K562 (cell line): ENCODE measurements around the gene CCSER1.
"Not testable (repeated sequence)": the region's sequence is repeated elsewhere in the genome, so short reads cannot be mapped to it uniquely, and the experiment has no call there.

Experiments used
- HCFC1 ChIP-seq: IDR thresholded peaks from 2 replicates; pipeline ENCODE4 v1.6.1; 2012; ENCODE audit warnings: low read depth, low read length, improper control_type of control experiment
- KLF10 ChIP-seq: fragments of 250-450 bp; sonication (Bioruptor Pico); IDR thresholded peaks from 2 replicates; pipeline ENCODE4 v1.6.1; 2021; ENCODE audit warnings: matching md5 sums
- NCOA2 ChIP-seq, 2 experiments: fragments of 450-650 bp; IDR thresholded peaks; 2 replicates each; pipeline ENCODE4 v1.6.1; 2018; ENCODE audit warnings: mild to moderate bottlenecking in 2 of 2, moderate library complexity in 1 of 2; ENCODE audit not compliant: partially characterized antibody in 2 of 2
- SMAD3 ChIP-seq: fragments of 450-650 bp; formaldehyde crosslinking; conservative IDR thresholded peaks from 2 replicates; pipeline ENCODE4 v1.4.0; 2020; ENCODE audit warnings: mild to moderate bottlenecking
- SP2 ChIP-seq: IDR thresholded peaks from 2 replicates; pipeline ENCODE4 v1.6.1; 2011; ENCODE audit warnings: mild to moderate bottlenecking, low read depth, low read length, moderate library complexity; ENCODE audit not compliant: poor library complexity, severe bottlenecking; ENCODE audit errors: extremely low read depth
- YBX1 ChIP-seq: fragments of 450-650 bp; IDR thresholded peaks from 2 replicates; pipeline ENCODE4 v1.7.1; 2016; ENCODE audit warnings: mild to moderate bottlenecking
- TF ChIP-seq, protein P1 (sequence below), 3 experiments: IDR thresholded peaks in 2 of 3; conservative IDR thresholded peaks in 1 of 3; 2 replicates each; pipeline ENCODE4 v1.5.1; 2011 to 2012; ENCODE audit warnings: low read length in 3 of 3, mild to moderate bottlenecking in 3 of 3, control low read depth in 2 of 3, improper control_type of control experiment in 1 of 3, inconsistent platforms in 1 of 3, low read depth in 1 of 3, mixed read lengths in 1 of 3, moderate library complexity in 1 of 3; ENCODE audit not compliant: insufficient read depth in 2 of 3
- TF ChIP-seq, protein P2 (sequence below): sonication (generic); formaldehyde crosslinking; IDR thresholded peaks from 2 replicates; pipeline ENCODE4 v1.5.0; 2020; ENCODE audit warnings: missing genetic modification reagents
- TF ChIP-seq, protein P3 (sequence below): fragments of 250-450 bp; sonication (Bioruptor Pico); IDR thresholded peaks from 2 replicates; pipeline ENCODE4 v1.4.0; 2020; ENCODE audit warnings: mild to moderate bottlenecking

DNA sequence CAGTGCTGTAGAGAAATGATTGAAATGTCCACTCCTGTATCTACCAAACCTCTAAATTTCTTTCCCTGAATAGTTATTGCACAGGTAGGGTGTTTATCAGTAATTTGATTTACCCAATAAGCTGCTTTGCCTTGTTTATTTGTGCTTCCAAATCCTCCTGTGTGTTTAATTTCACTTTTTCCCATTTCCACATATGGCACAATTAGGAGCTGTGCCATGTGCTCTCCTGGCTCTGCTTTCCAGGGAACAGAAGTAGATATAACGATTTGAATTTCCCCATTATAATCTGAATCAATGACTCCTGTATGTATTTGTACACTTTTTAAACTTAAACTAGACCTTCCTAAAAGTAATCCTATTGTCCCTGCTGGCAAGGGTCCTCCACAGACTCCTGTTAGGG lies 1057.9 kb downstream of the CCSER1 start:
- TF ChIP-seq, protein P1, sequence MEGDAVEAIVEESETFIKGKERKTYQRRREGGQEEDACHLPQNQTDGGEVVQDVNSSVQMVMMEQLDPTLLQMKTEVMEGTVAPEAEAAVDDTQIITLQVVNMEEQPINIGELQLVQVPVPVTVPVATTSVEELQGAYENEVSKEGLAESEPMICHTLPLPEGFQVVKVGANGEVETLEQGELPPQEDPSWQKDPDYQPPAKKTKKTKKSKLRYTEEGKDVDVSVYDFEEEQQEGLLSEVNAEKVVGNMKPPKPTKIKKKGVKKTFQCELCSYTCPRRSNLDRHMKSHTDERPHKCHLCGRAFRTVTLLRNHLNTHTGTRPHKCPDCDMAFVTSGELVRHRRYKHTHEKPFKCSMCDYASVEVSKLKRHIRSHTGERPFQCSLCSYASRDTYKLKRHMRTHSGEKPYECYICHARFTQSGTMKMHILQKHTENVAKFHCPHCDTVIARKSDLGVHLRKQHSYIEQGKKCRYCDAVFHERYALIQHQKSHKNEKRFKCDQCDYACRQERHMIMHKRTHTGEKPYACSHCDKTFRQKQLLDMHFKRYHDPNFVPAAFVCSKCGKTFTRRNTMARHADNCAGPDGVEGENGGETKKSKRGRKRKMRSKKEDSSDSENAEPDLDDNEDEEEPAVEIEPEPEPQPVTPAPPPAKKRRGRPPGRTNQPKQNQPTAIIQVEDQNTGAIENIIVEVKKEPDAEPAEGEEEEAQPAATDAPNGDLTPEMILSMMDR (IDR thresholded peaks at IDR 0.05 in 2 of 3, conservative IDR thresholded peaks at IDR 0.05 in 1 of 3; ENCODE audit: insufficient read depth in 2 of 3, low read depth in 1 of 3, low read length in 3 of 3): not testable (repeated sequence)
- TF ChIP-seq, protein P2, sequence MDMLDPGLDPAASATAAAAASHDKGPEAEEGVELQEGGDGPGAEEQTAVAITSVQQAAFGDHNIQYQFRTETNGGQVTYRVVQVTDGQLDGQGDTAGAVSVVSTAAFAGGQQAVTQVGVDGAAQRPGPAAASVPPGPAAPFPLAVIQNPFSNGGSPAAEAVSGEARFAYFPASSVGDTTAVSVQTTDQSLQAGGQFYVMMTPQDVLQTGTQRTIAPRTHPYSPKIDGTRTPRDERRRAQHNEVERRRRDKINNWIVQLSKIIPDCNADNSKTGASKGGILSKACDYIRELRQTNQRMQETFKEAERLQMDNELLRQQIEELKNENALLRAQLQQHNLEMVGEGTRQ (CRISPR knock-in tag): not testable (repeated sequence)
- TF ChIP-seq, protein P3, sequence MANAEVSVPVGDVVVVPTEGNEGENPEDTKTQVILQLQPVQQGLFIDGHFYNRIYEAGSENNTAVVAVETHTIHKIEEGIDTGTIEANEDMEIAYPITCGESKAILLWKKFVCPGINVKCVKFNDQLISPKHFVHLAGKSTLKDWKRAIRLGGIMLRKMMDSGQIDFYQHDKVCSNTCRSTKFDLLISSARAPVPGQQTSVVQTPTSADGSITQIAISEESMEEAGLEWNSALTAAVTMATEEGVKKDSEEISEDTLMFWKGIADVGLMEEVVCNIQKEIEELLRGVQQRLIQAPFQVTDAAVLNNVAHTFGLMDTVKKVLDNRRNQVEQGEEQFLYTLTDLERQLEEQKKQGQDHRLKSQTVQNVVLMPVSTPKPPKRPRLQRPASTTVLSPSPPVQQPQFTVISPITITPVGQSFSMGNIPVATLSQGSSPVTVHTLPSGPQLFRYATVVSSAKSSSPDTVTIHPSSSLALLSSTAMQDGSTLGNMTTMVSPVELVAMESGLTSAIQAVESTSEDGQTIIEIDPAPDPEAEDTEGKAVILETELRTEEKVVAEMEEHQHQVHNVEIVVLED (CRISPR knock-in tag): not testable (repeated sequence)
- not testable (repeated sequence) for TF ChIP-seq NCOA2 (IDR thresholded peaks at IDR 0.05; ENCODE audit: partially characterized antibody in 2 of 2); KLF10 (CRISPR knock-in tag); HCFC1; SMAD3 (CRISPR knock-in tag); YBX1; SP2
